Retinal pigment epithelial cell (primary cell): ENCODE measurements around the gene PRKD2.
"Not testable (repeated sequence)": the region's sequence is repeated elsewhere in the genome, so short reads cannot be mapped to it uniquely, and the experiment has no call there.

Source experiments
- DNase-seq: peaks from one replicate; pipeline ENCODE4 v3.0.0-alpha.2; 2010; ENCODE audit warnings: low read depth
- H3K4me3 ChIP-seq: 2 replicates; pipeline ENCODE4 v1.5.1; 2011; ENCODE audit warnings: mild to moderate bottlenecking, low read length, control low read depth, moderate library complexity
- CTCF ChIP-seq: conservative IDR thresholded peaks from 2 replicates; pipeline ENCODE4 v1.5.1; 2011; ENCODE audit warnings: low read depth, low read length, control low read depth, inconsistent platforms

The PRKD2 gene

GRCh38 chr19:46715975-46716671 lies 791 bp downstream of the PRKD2 start:
- peak overlapping the region; percentile 90 for H3K4me3 ChIP-seq
- DNase-seq, result no peak
- no peak for TF ChIP-seq CTCF

GRCh38 chr19:46715620-46715974 lies 1.3 kb downstream of the PRKD2 start:
- H3K4me3 ChIP-seq, result peak overlapping the region; percentile 90
- DNase-seq, result no peak
- TF ChIP-seq CTCF, result no peak

GRCh38 chr19:46714444-46715106 lies 2.3 kb downstream of the PRKD2 start:
- H3K4me3 ChIP-seq, result peak overlapping the region; percentile 90
- TF ChIP-seq CTCF, result no peak
- DNase-seq, result no peak

- no peak for DNase-seq
- no peak for TF ChIP-seq CTCF
- H3K4me3 ChIP-seq, result peak overlapping the region; percentile 90
These were observed 3.0 kb downstream of the PRKD2 start for GRCh38 chr19:46713781-46714443.

- not testable (repeated sequence) for H3K4me3 ChIP-seq, DNase-seq
These were observed 4.1 kb downstream of the PRKD2 start for GRCh38 chr19:46712768-46713338.

GRCh38 chr19:46710687-46711086 lies 6.2 kb downstream of the PRKD2 start:
- H3K4me3 ChIP-seq, result no peak overlapping the region
- no peak for DNase-seq
- TF ChIP-seq CTCF, result no peak

- H3K4me3 ChIP-seq, result no peak overlapping the region
- DNase-seq, result no peak
These were observed 12.4 kb downstream of the PRKD2 start for GRCh38 chr19:46704379-46705076.

More at GRCh38 chr19:46704379-46705076, 12.4 kb downstream of the PRKD2 start:
- peak; percentile 93 for TF ChIP-seq CTCF
